ENCODE measurements around the gene ERICH3.

ERICH3 gene, protein sequence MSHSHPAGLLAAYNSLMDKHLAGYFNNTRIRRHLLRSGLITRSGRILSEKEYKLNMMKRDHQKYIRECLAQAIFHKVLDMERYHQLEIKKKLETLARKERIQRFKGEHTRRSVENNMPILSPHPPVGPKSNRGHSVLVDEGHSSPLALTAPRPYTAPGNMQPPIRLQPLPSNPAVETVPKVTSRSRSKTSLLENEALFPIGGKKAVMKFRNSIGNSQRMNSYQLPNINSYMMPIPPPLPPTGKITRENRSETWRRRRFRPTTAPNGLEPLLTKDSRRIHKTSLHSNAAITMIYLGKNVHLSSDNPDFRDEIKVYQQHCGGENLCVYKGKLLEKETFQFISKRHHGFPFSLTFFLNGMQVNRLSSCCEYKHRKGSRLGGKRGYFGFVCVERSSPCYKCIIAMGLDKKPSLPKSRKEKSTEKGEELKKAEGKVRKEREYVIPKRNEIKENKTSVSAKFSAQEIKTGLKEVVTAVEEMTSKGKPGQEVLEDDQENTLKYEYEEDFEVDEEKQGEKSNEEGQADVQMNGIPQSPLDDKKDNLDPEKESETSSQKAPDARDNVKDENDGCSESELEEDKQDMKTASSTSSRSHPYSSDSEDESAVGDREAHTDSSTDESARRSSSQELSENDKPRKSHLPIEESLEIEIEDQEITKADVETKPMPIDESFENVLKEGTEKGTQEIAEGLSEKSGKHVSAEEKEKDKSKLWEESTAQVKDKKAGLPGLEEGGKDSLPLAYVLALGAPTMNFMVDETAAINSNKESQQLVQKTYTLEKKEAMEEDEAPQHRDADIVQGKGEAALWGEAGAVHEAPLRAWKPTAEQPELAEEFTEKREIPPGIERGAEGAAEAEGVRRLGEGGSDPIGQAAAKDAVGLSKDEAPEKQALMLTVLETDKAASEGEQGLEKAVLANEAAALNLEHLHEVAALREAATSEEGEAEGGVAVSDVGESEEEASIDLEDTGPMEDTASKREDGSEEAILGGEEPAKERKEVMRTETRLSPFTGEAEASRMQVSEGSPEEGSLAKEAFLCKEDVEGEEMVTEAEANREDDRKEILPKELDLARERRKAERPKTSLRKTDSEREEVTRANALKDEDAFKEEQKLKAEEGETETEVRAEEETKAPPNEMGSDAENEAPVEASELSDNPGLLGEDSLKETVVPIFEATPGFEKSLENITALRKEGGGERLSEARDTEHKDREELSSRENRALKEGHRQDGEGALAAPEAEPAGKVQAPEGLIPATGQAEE (N-terminal part only)

DNA sequence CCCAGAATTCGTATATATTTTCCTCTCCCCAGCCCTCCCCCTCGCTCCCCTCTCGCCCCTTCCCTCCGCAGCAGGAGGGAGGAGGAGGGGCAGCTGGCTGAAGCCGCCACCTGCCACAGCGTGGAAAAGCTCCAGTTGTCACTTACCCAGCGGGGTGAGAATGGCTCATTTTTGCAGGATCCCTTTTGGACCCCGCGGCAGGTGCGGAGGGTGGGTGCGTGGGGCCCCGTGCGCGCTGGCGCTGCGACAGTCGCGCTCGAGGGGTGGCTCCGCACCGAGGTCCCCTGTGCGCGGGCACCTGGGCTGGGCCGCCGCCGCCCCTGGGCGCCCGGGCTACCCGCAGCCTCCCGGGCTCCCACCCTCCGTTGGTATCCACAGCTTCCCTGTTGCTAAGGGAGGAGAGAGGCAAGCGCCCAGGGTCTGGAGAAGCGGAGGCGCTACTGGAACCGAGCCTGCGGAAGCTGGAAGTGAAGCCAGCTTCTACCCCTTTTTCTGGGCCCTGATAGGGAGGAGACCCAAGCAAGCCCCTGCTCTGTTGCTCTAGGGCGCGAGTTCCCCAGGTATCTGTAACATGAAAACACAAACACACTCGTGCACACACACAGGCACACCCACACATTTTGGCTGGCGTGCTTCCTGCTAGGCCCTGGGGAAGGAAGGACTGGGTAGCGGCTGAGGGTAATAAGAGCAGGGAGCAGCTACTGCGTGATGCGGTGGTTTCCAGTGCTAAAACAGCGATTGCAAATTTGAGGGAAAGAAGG lies at the start of gene ERICH3:
ERICH3 (minus strand) TSS at position 442 of the 761 bp plus-strand sequence; CDS start at position 169, 273 bp downstream.
- DNase-seq, result no peak

DNA sequence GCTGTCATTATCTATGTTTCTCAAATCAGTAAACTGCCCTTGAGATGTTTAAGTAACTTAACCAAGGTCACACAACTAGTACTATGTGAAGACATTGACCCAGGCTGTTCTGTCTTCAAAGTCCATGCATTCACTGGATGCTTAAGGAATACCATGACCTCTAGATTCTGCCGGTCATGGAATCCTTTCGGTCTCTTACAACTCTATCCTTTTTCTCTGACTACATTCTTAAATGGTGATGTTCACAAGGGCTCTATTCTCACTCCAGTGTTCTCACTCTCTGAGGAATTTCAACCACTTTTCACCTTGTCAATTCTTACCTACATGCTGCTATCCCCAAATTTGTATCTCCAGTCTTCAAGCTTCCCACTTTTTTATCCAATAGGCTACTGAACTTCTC lies 44.0 kb upstream of the ERICH3 start:
- no peak for DNase-seq

GRCh38 chr1:74716822-74717221 lies 43.2 kb upstream of the ERICH3 start:
- DNase-seq, result no peak

GRCh38 chr1:74715806-74716205 lies 42.2 kb upstream of the ERICH3 start:
- no peak for DNase-seq

DNA sequence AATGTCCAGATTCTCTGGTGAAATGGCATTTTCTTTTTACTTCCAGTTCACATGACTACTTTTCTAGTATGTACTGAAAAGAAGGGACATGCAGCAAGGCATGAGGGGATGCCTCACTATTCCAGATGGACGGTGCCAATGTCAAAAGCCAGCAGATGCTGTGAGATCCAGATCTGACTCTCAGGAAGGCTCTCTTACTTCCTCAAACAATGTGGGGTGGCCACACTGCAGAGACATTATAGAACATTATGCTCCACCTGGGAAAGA lies 41.6 kb upstream of the ERICH3 start:
- DNase-seq, result no peak

DNA sequence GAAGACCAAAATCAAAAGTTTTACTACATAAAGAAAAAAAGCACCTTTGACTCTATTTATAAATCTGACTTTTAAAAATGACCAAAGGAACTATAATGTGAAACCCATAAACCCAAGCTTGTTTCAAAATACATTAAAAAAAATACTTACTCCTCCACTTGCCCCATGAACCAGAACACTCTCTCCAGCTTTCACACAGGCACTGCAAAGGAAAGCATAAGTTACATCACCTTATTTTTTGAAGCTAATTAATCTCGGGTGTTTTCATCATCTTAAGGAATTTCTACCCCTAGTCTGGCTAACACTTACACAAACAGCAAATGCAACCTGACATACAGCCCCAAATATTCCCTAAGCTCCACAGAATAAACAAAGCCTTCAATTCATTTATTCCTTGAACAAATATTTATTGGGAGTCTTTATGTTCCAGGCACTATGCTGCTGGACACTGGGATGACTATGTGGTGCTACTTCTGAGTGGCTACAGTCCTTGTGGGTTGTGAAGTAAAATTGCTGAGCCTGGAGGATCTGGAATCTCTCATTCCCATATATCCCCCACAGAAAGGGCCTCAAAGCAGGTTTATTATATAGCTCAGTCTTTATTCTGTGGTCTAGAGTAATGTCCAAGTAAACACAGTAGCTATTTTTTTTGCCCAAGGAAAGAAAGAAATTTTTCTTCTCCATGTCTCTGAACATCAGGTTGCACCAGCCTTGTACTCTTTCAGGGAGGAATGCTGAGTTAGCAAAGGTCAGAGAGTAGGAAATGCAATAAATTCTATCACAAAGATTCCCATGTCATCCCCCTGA lies 41.0 kb upstream of the ERICH3 start:
- DNase-seq, result no peak

DNA sequence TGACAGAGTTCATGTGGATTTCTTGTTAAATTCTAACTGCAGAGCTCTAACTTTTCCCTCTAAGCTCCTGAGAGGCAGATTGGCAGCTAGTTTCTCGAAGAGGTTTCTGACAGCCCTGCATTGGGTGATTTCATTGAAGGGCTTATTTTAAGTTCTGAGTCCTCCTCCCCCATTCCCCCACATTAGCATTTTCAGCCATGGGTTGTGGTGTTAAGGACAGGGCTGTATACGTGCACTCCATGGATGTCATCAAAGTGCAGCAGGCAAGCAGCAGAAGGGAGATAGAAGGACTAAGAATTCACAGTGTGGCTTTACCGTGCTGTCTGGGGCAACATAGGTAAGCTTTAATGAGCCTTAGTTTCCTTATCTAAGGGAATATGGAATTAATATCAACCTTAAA lies 40.3 kb upstream of the ERICH3 start:
- DNase-seq, result no peak

- no peak for DNase-seq
Observed at GRCh38 chr1:74712881-74713280, 39.3 kb upstream of the ERICH3 start.

GRCh38 chr1:74703386-74704182 lies 30.0 kb upstream of the ERICH3 start:
- DNase-seq, result no peak

GRCh38 chr1:74699331-74699730 lies 25.7 kb upstream of the ERICH3 start:
- DNase-seq, result no peak

GRCh38 chr1:74697832-74698231 lies 24.2 kb upstream of the ERICH3 start:
- no peak for DNase-seq

GRCh38 chr1:74693473-74693872 lies 19.9 kb upstream of the ERICH3 start:
- no peak for DNase-seq

- no peak for DNase-seq
Observed at GRCh38 chr1:74690909-74691308, 17.3 kb upstream of the ERICH3 start.

- DNase-seq, result no peak
Observed at GRCh38 chr1:74690364-74690696, 16.7 kb upstream of the ERICH3 start.

GRCh38 chr1:74689621-74690363 lies 16.2 kb upstream of the ERICH3 start:
- peak; percentile 55 for DNase-seq

DNA sequence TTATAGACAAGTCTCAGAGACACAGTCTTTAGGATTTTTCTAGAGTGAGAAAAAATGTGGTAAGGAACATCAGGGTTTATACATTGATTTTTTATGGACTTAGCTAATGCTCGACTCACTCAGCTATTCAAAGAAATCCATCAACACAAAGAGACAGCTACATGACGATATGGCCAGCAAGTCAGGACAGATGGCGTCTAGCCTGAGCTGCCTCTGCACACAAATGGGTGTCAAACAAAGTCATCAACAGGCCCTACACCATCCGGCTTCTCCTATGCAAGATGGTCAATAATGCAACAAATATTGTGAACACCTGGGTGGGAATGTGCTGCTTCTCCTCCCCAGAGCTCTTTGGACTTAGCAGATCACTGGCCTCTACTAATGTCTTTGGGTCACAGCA lies 13.3 kb upstream of the ERICH3 start:
- no peak for DNase-seq

DNA sequence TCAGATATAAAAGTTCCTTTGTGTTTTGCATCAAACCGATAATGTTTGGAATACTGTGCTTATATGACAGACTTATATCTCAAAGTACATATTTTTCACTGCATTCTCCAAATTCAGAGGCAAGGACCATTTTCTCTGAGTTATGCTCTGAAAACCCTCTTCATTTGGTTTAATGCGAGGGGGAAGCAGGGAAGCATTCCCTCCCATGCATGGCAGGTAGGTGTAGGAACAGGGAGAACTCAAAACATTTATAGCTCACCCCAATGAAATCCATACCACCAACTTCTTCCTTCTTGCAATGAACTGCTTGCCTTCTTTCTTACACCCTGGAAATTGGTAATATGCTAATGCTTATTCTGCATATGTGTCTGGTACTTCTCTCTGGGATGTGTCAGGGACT lies 10.7 kb upstream of the ERICH3 start:
- DNase-seq, result no peak

DNA sequence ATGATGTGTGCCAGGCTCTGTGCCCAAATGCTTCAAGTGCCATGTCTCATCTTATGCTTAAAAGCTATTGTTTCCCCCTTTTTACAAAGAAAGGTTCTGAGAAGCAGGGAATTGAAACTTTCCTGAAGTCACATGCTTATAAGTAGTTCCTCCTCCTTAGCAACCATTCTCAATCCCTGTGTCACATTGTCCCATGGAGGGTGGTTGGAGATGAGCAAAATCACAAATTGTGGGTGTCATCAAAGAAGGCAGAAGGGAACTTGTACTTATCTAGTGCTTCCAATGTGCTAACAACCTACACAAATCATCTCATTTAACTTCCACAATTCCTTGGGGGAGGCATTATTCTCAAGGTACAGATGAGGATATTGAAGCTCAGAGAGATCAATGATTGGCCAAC lies 10.1 kb upstream of the ERICH3 start:
- DNase-seq, result no peak

GRCh38 chr1:74681851-74682250 lies 8.3 kb upstream of the ERICH3 start:
- no peak for DNase-seq

GRCh38 chr1:74681449-74681848 lies 7.9 kb upstream of the ERICH3 start:
- DNase-seq, result no peak
